HG03457 (cell line): ENCODE data around the gene SEC16A.
"Not testable (repeated sequence)": the region's sequence is repeated elsewhere in the genome, so short reads cannot be mapped to it uniquely, and the experiment has no call there.

Experiments used
- ATAC-seq: cut with Tn5 transposase; IDR thresholded peaks from one replicate; pipeline ENCODE4 v1.9.1; 2021; ENCODE audit warnings: moderate number of reproducible peaks; ENCODE audit not compliant: unreplicated experiment

SEC16A gene

GRCh38 chr9:136424750-136425362 is 58.0 kb downstream of the SEC16A start:
- no peak for ATAC-seq

GRCh38 chr9:136423432-136424146 is 59.3 kb downstream of the SEC16A start:
- no peak for ATAC-seq

GRCh38 chr9:136422876-136423275 is 60.0 kb downstream of the SEC16A start:
- no peak for ATAC-seq

- no peak for ATAC-seq
These were observed 61.0 kb downstream of the SEC16A start for GRCh38 chr9:136421791-136422190.

GRCh38 chr9:136419092-136419420 is 63.8 kb downstream of the SEC16A start:
- no peak for ATAC-seq

GRCh38 chr9:136418182-136419091 is 64.4 kb downstream of the SEC16A start:
- ATAC-seq, result no peak

GRCh38 chr9:136416914-136417313 is 65.9 kb downstream of the SEC16A start:
- no peak for ATAC-seq

GRCh38 chr9:136416427-136416826 is 66.4 kb downstream of the SEC16A start:
- ATAC-seq, result no peak

GRCh38 chr9:136412962-136413361 is 69.9 kb downstream of the SEC16A start:
- no peak for ATAC-seq

GRCh38 chr9:136411378-136411777 is 71.5 kb downstream of the SEC16A start:
- no peak for ATAC-seq

- ATAC-seq, result peak; percentile 45
These were observed 72.1 kb downstream of the SEC16A start, which contains the start of the genes ENTR1 and PMPCA for GRCh38 chr9:136410500-136411287. ENTR1 (minus strand) TSS chr9:136410614; CDS start chr9:136410397, 217 bp downstream. PMPCA (plus strand) TSS chr9:136410658; CDS start chr9:136410669, 11 bp downstream.

- ATAC-seq, result peak; percentile 9
These were observed 73.0 kb downstream of the SEC16A start for GRCh38 chr9:136409557-136410455.

- no peak for ATAC-seq
These were observed 74.9 kb downstream of the SEC16A start for GRCh38 chr9:136407911-136408310.

- ATAC-seq, result not testable (repeated sequence)
These were observed 75.8 kb downstream of the SEC16A start for GRCh38 chr9:136407061-136407460.

GRCh38 chr9:136405904-136406303 is 76.9 kb downstream of the SEC16A start:
- ATAC-seq, result not testable (repeated sequence)

GRCh38 chr9:136405481-136405880 is 77.4 kb downstream of the SEC16A start:
- no peak for ATAC-seq

- no peak for ATAC-seq
These were observed 78.1 kb downstream of the SEC16A start for GRCh38 chr9:136404801-136405136.

GRCh38 chr9:136403915-136404800 is 78.7 kb downstream of the SEC16A start:
- no peak for ATAC-seq

- no peak for ATAC-seq
These were observed 79.3 kb downstream of the SEC16A start for GRCh38 chr9:136403538-136403914.
